HG03565 (cell line): ENCODE results near the gene TSSK2.

Experiments used
- ATAC-seq: cut with Tn5 transposase; IDR thresholded peaks from one replicate; pipeline ENCODE4 v1.9.1; 2021; ENCODE audit warnings: mild to moderate bottlenecking, moderate library complexity; ENCODE audit not compliant: unreplicated experiment

TSSK2 gene

DNA sequence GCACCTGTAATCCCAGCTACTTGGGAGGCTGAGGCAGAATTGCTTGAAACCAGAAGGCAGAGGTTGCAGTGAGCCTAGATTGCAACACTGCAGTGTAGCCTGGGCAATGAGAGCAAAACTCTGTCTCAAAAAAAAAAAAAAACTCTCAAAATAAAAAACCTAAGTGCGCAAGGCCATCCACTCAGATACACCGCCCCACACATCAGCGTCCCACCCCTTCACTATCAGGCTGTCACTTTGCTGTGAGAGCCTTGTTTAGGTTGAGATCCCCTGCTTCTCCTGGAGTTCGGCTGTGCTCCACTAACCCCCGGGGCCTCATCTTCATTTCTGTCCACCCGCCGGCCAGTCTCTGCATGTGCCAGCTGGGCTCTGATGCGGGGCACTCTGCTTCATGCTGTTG lies 35.3 kb downstream of the TSSK2 start:
- no peak for ATAC-seq

DNA sequence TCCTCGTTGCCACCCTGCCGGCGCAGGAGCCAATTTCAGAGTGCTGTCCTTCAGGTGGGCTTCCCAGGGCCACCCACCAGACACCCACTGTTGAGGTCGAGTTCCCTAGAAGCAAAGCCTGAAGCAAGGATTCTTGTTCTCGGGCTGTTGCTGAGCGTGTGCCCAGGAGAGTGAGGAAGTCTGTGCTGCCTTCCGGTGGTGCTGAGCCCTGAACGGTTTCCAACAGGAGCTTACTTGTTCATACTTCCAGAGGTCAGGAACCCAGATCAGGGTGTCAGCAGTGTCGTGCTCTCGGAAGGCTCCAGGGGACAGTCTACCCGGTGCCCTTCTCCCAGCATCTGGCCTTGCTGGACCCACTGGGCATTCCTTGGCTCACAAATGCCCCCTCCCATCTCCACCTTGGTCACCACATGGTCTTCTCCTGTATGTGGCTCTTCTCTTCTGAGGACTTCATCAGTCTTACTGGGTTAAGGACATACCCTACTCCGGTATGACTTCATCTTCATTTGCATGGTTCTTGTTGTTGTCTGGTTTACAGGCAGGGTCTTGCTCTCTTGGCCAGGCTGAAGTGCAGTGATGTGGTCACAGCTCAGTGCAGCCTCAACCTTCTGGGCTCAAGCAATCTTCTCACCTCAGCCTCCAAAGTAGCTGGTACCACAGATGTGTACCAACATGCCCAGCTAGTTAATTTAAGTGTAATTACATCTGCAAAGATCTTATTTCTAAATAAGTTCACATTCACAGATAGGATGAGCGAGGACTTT lies 36.2 kb downstream of the TSSK2 start:
- no peak for ATAC-seq

DNA sequence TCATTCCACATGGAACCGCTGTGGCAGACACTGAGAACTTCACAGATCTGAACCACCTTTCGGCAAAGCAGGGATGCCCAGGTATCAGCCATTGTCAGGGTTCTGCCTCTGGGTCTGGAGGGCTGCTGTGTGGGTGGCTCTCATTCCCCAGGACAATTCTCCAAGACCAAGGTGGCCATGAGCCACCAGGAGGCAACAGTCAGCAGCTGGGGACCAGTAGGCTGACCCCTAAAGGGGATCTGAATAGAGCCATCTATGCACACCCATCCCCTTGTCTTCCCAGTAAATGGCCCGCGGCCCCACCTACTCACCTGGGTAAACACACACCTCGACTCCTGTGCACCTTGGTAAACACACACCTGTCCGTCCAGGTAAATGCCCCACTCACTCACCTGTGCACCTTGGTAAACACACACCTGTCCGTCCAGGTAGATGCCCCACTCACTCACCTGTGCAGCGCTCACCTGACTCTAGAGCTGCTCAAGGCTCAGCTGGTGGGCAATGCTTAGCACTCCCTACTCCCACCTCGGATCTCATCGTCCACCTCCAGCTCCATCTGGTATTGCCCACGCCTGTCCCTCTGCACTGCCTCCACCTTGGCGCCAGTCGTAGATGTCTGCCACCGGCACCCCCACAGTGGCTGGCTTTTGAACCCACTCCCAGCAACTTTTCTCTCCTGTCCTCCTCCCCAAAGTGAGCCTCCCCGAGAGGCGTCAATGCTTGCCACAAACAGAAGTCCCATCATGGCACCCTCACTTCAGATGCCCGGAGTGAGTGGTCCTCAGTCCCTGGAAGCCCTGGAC lies 37.2 kb downstream of the TSSK2 start:
- no peak for ATAC-seq

DNA sequence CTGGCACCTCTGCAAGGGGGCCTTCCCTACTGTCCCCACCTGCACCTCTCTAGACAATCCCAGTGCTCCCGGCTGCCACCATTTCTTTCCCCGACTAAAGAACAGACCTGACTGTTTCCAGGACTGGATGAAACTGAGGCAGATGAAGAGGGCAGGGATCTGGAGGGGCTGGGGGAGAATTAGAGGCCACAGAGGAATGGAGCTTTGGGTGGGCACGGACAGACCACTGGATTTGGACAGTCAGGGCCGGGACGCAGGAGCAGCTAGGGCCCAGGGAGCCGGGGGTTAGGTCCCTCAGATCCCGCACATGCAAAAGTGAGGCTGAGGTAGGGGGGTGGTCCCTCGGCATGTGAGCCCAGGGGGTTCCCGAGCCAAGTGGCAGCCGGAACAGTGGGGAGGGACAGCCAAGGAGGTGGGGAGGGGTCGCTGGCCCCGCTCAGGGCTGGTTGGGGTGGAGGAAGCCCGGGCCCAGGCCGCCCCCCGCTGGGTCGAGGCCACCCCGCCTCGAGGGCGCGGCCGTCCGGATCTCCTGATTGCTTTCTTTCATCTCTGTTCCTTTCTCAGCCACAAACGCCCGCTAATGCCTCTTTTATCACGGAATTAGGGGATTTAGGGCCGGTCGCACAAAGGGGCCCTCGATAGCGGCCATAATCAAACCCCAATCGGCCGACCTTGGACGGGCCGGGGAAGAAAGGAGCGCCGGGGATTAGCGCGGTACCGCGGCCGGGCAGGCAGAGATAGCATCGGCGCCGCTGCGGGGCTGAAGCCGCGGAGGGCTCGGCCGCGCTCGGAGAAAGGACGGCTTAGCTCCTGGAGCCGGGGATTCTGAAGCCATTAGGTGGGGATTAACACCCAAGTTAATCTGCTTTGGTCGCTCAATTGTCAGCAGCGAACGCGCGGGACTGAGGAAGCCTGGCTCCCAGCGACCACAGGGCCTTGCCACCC lies 38.2 kb downstream of the TSSK2 start:
- no peak for ATAC-seq

DNA sequence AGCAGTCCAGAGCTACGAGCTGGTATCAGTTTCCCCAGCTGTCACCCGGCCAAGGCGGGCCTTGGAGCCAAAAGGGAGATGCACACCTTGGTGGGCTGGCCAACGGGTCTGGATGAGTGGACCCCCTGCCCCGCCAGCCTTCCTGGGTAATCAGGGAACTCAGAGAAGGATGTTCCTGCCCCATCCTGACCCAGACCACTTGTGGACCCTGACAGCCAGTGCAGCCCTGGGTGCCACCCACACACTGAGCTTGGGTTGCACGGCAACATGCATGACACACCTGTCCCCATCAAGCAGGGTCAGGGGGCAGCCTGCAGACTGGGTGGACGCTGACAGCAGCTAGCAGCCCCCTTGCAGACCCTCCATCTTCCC lies 38.8 kb downstream of the TSSK2 start:
- no peak for ATAC-seq

- no peak for ATAC-seq
Measured at GRCh38 chr22:19172213-19173046, 41.3 kb downstream of the TSSK2 start.

DNA sequence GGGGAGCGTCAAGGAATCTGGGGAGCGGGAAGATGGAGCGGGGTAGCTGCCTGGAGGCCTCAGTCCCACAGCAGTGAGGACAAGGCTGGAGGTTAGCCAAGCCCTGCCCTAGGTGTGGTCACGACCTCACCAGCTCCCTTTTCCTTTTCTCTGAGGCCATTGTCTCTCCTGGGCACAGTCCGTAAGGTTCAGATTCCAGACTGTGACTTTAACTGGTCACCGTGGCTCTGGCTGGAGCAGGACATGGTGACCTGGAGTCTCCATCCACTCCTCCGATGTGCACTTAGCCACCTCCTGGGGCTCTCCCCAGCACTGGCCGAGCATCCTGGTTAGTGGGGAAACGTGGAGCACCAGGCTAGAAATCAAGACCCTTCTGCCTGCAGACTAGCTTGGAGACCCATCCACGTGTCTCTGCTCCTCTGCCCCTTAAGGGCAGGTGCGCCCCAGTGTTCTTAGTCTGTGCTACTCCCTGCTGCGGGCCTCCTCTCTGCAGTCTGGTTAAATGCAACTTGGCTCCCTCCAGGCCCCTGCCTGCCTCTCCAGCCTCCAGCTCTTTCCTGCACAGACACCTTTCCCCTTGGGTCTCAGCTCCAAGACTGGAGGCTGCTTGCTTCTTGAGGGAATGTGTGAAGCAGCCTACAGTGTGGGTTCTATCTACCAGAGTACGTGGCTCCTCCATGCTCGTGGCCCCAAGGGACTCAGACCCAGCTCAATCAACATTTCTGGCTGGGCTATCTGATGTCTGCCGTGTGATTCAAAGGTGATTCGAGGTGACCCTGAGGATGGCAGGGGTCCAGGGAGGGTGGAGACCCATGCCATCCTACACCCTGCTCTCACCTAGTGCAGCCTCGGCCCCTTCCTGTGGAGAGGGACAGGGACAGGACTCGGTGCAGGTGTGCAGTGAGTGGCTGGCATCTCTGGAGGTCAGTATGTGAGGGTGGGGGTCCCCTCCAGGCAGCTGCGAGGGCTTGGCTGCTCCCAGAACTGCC lies 42.2 kb downstream of the TSSK2 start:
- ATAC-seq, result no peak

DNA sequence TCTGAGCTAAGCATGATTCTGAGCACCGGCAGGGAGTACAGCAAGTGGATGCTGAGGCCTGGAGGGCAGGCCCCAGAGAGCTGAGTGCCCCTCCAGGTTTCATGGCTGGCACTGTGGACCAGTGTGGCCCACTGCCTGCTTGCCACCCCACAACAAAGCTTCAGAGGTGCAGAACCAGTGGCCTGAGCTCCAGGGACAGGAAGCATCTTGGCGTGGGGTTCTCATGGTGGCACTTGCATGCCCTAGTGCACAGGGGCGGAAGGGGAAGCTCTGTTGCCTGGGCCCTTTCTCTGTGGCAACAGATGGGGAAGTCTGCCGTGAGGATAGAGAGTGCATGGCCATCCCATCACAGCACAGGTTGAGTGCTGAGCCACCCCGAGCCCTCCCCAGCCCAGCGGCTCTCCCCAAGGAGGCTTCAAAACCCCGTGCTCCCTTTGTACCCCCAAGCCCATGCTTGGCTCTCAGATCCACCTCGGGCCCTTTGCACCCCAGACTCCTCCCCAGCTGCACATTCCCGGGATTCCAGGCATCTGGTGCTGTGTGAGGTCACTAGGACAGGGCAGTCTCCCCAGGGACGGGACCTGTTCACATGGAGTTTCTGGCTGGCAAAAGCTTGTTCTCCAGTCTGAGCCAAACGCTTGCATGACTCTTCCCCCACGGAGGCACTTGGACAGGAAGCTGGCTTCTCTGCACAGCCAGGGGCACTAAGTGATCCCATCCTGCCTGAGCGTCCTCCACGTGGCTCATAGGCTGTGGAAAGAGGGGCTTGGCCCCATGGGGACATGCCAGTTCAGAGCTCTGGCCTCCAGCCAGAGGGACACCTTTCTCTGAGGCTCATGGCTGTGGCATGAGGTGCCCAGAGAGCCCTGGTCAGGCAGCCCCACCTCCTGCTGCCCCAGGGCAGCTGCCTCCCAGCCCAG lies 43.3 kb downstream of the TSSK2 start:
- ATAC-seq, result no peak

GRCh38 chr22:19175026-19175601 lies 44.0 kb downstream of the TSSK2 start:
- ATAC-seq, result no peak

GRCh38 chr22:19175602-19176174 lies 44.6 kb downstream of the TSSK2 start:
- ATAC-seq, result no peak

GRCh38 chr22:19176175-19176643 lies 45.1 kb downstream of the TSSK2 start:
- no peak for ATAC-seq

DNA sequence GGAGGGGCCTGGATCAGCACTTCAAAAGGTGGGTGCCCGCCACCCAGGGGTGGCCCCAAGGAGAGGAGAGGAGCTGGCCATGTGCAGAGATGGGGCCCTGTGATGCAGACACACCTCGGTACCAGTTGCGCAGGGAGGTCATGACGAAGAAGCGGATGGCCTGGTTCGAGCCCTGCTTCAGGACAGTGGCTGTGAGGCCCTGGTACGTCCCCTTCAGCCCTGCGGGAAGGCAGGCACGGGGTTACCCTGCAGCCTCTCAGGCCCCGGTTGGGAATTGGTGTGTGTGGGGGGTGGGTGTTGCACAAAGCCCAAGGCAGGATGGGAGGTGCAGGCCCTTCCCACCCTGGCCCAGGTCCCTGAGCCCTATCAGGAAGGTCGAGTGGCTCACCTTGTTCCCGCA lies 45.6 kb downstream of the TSSK2 start:
- no peak for ATAC-seq

- no peak for ATAC-seq
Measured at GRCh38 chr22:19177164-19178064, 46.3 kb downstream of the TSSK2 start.

DNA sequence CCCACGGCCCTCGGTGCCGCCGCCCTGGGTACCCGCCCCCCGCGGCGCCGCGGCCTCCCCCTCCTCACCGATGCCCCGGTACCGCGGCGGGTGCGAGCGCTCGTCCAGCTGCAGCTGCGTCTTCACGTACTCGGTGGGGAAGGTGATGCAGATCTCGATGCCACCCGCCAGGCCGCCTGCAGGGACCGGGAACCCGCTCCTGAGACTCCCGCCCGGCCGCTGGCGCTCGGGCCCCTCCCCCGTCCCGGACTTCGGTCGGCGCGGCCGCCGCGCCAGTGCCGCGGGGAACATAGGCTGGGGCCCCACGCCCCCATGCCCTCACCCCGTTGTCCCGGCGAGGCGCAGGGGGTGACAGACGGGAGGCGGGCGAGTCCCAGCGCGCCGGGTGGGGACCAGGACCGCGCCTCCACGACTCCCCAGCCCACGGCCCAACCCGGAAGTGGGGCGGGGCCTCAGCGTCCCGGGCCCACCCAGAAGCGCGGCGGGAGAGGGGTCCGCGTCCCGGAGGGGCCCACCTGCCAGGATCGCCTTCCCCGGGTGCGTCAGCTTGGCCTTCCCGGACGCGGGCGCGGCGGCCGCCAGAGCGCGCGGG lies 47.1 kb downstream of the TSSK2 start:
- ATAC-seq, result peak; percentile 21

GRCh38 chr22:19178657-19179496 lies 47.8 kb downstream of the TSSK2 start, which contains the start of gene SLC25A1:
Gene SLC25A1 (minus strand): TSS chr22:19178736. CDS start chr22:19178673, 63 bp downstream.
- ATAC-seq, result peak; percentile 49
